ENCODE data around the gene HIVEP2. TPM values are rescaled to one million over a fixed set of nuclear protein-coding genes. Genes with fewer than 3 reads are reported as not detected.
A peak's percentile ranks its signal among the peaks of the same experiment; 100 is the strongest.

Gene HIVEP2
- total RNA-seq, 1 donor from 2014 or later, result 32.0 TPM

GRCh38 chr6:142833798-142834197 is 111.2 kb downstream of the HIVEP2 start:
- ATAC-seq (no peak), DNase-seq (ENCODE audit: low spot score) (no peak)
- intact Hi-C loops (cut with DNase I), result no loop called here

DNA sequence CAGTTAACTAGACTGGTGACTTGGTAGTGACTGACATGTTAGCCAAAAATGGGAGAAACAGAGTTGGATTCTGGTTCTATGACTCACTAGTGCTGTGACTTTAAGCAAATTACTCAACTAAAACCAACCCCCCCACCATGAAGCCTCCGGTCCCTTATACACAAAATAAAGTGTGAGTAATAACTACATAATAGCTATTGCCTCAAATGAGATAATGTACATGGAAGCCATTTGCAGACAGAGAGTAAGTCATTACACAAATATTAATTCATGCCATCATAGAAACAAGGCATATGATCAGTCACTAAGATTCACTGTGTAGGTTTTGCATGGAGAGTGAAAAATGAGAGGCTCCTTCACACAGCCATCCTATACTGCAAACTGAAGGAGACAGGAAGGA is 111.9 kb downstream of the HIVEP2 start:
- DNase-seq (ENCODE audit: low spot score), result no peak
- intact Hi-C loops (cut with DNase I), result no loop called here
- ATAC-seq, result no peak

- no peak for ATAC-seq
- intact Hi-C loops (cut with DNase I), result no loop called here
- DNase-seq (ENCODE audit: low spot score), result no peak
These were observed 114.2 kb downstream of the HIVEP2 start for GRCh38 chr6:142830807-142831206.

- intact Hi-C loops (cut with DNase I), result no loop called here
- ATAC-seq, result no peak
These were observed 114.8 kb downstream of the HIVEP2 start for GRCh38 chr6:142830116-142830710.

GRCh38 chr6:142829556-142829955 is 115.4 kb downstream of the HIVEP2 start:
- DNase-seq (ENCODE audit: low spot score) (no peak), ATAC-seq (no peak)
- intact Hi-C loops (cut with DNase I), result no loop called here

More at GRCh38 chr6:142830116-142830710, 114.8 kb downstream of the HIVEP2 start:
- no peak for DNase-seq (ENCODE audit: low spot score)

DNA sequence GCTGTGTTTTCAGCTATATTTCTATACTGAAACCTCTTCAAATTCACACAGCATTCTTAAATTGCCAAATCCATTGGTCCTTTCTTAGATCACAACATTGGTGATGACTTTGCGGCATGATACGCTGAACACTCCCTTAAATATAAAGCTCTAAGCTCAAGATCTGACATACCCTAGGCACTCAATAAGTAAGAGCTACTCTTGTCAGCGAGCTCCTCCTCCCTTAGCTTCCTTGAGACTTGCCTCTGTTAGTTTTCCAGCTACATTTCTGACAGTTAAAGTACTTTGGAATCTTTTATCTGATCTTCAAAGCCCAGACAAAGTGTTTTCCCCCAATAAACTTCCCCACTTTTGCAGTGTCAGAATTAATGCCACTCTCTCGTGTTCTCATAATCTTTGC is 117.0 kb downstream of the HIVEP2 start:
- ATAC-seq, result no peak
- intact Hi-C loops (cut with DNase I), result no loop called here
- no peak for DNase-seq (ENCODE audit: low spot score)

GRCh38 chr6:142827369-142827768 is 117.6 kb downstream of the HIVEP2 start:
- DNase-seq (ENCODE audit: low spot score), result no peak
- intact Hi-C loops (cut with DNase I), result no loop called here
- peak; percentile 47 for ATAC-seq

- DNase-seq (ENCODE audit: low spot score) (no peak), ATAC-seq (no peak)
- intact Hi-C loops (cut with DNase I), result no loop called here
These were observed 119.2 kb downstream of the HIVEP2 start for GRCh38 chr6:142825760-142826159.

GRCh38 chr6:142824426-142824825 is 120.5 kb downstream of the HIVEP2 start:
- ATAC-seq, result peak; percentile 20
- DNase-seq (ENCODE audit: low spot score), result no peak
- intact Hi-C loops (cut with DNase I), result no loop called here

GRCh38 chr6:142823256-142823902 is 121.6 kb downstream of the HIVEP2 start:
- ATAC-seq (no peak), DNase-seq (ENCODE audit: low spot score) (no peak)
- intact Hi-C loops (cut with DNase I), result no loop called here

- ATAC-seq (no peak), DNase-seq (ENCODE audit: low spot score) (no peak)
- intact Hi-C loops (cut with DNase I), result no loop called here
These were observed 122.1 kb downstream of the HIVEP2 start for GRCh38 chr6:142822842-142823241.

DNA sequence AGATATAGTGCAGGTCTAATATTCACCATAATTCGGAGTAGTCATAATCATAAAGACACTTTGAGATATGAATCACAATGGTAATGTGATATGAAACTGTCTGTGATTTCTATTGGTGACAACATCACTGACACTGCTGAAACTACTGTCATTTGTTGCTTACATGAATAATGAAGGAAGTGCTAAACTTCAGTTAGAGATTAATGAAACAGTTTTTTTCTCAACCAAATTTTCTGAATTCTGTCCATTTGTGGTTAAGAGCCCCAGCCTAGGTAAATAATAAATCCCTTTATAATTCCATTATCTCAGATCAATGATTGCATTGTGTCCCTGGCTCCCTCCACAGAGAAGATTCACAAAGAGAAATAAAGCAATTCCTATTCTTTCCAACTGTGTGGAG is 122.6 kb downstream of the HIVEP2 start:
- DNase-seq (ENCODE audit: low spot score), result no peak
- intact Hi-C loops (cut with DNase I), result no loop called here
- ATAC-seq, result no peak

- DNase-seq (ENCODE audit: low spot score) (no peak), ATAC-seq (peak; percentile 40)
- intact Hi-C loops (cut with DNase I), result no loop called here
These were observed 123.1 kb downstream of the HIVEP2 start for GRCh38 chr6:142821860-142822259.

GRCh38 chr6:142821164-142821716 is 123.7 kb downstream of the HIVEP2 start:
- intact Hi-C loops (cut with DNase I), result no loop called here
- no peak for DNase-seq (ENCODE audit: low spot score)
- no peak for ATAC-seq

DNA sequence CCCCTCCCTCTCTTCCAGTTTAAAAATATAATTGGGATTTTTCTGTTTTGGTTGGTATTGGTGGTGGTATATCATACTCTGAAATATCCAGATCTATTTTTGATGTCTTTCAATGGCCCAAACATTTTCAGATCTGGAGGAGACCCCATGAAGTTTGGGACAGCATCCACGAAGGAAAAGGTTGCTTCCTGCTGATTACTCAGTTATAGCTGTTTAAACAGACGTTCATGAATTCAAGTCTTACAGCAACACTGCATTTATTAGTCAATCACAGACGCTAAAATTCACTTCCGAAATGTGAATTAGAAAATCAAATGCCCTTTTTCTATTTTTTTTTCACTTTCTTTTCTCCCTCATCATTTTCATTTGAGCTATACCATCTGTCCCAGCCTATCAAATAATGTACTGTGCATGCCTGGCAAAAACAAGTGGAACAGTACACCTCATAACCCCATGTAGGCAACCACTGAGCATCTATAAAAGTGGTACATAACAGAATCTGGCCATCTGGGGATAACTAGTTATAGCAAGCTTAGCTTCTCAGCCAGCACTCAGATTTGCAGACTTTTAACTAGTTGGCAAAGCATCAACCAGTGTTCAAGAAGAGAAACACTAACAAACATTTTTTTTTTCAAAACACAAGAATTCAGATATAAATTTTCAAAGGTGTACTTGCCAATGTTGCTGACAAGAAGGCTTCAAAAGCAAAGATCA is 124.5 kb downstream of the HIVEP2 start:
- intact Hi-C loops (cut with DNase I), result no loop called here
- no peak for DNase-seq (ENCODE audit: low spot score)
- no peak for ATAC-seq

GRCh38 chr6:142819603-142820337 is 125.2 kb downstream of the HIVEP2 start:
- peak; percentile 60 for ATAC-seq
- no peak for DNase-seq (ENCODE audit: low spot score)
- intact Hi-C loops (cut with DNase I), result no loop called here

- DNase-seq (ENCODE audit: low spot score), result no peak
- ATAC-seq, result no peak
- intact Hi-C loops (cut with DNase I), result no loop called here
These were observed 128.5 kb downstream of the HIVEP2 start for GRCh38 chr6:142816486-142816885.

- intact Hi-C loops (cut with DNase I), result no loop called here
- ATAC-seq (no peak), DNase-seq (ENCODE audit: low spot score) (no peak)
These were observed 128.9 kb downstream of the HIVEP2 start for GRCh38 chr6:142816031-142816430.

- intact Hi-C loops (cut with DNase I), result no loop called here
- DNase-seq (ENCODE audit: low spot score), result no peak
- ATAC-seq, result no peak
These were observed 133.1 kb downstream of the HIVEP2 start for GRCh38 chr6:142811923-142812322.

Data from sciatic nerve (tissue), 2 donors.